Testis (tissue), 2 donors: Measurements from ENCODE around the gene EHF.
"Not testable (repeated sequence)": the region's sequence is repeated elsewhere in the genome, so short reads cannot be mapped to it uniquely, and the experiment has no call there.

Experiments used
- CTCF ChIP-seq, 3 experiments: fragments of 450-650 bp in 2 of 3; fragments of 200-600 bp in 1 of 3; sonication (generic) in 1 of 3; IDR thresholded peaks; one replicate each; pipeline ENCODE4 v1.5.1; 2016 to 2019; ENCODE audit warnings: antibody characterized with exemption in 3 of 3, mild to moderate bottlenecking in 2 of 3, moderate library complexity in 1 of 3
- POLR2A ChIP-seq: fragments of 450-650 bp; IDR thresholded peaks from one replicate; pipeline ENCODE4 v1.6.1; 2017; ENCODE audit warnings: antibody characterized with exemption, mild to moderate bottlenecking, moderate library complexity

- TF ChIP-seq POLR2A; CTCF (IDR thresholded peaks at IDR 0.05): not testable (repeated sequence)
These were observed 31.7 kb upstream of the EHF start for GRCh38 chr11:34589177-34589576.
